HG02623 (cell line): ENCODE results near the gene BPNT1.
A peak's percentile ranks its signal among the peaks of the same experiment; 100 is the strongest.
"Not testable (repeated sequence)": the region's sequence is repeated elsewhere in the genome, so short reads cannot be mapped to it uniquely, and the experiment has no call there.

Experiments used
- ATAC-seq: cut with Tn5 transposase; IDR thresholded peaks from one replicate; pipeline ENCODE4 v1.9.1; 2021; ENCODE audit warnings: moderate library complexity; ENCODE audit not compliant: unreplicated experiment

The BPNT1 gene

GRCh38 chr1:220089650-220090556, at the start of gene BPNT1:
TSS of gene BPNT1 (minus strand) at chr1:220089788. CDS start at chr1:220079846, 9,942 bp downstream.
- peak; percentile 51 for ATAC-seq

GRCh38 chr1:220137019-220137786, 47.6 kb upstream of the BPNT1 start:
- ATAC-seq, result no peak

- ATAC-seq, result no peak
Measured at GRCh38 chr1:220135755-220136154, 46.2 kb upstream of the BPNT1 start.

GRCh38 chr1:220129479-220130210, 40.1 kb upstream of the BPNT1 start:
- no peak for ATAC-seq

GRCh38 chr1:220127076-220127475, 37.5 kb upstream of the BPNT1 start:
- no peak for ATAC-seq

GRCh38 chr1:220124542-220124941, 35.0 kb upstream of the BPNT1 start:
- no peak for ATAC-seq

GRCh38 chr1:220123889-220124288, 34.3 kb upstream of the BPNT1 start:
- no peak for ATAC-seq

GRCh38 chr1:220123066-220123465, 33.5 kb upstream of the BPNT1 start:
- ATAC-seq, result no peak

- no peak for ATAC-seq
Measured at GRCh38 chr1:220121791-220122530, 32.4 kb upstream of the BPNT1 start.

- no peak for ATAC-seq
Measured at GRCh38 chr1:220119043-220119512, 29.5 kb upstream of the BPNT1 start.

GRCh38 chr1:220113136-220113695, 23.6 kb upstream of the BPNT1 start:
- peak; percentile 50 for ATAC-seq

- not testable (repeated sequence) for ATAC-seq
Measured at GRCh38 chr1:220112600-220112999, 23.0 kb upstream of the BPNT1 start.

- ATAC-seq, result not testable (repeated sequence)
Measured at GRCh38 chr1:220110473-220110872, 20.9 kb upstream of the BPNT1 start.

GRCh38 chr1:220099826-220100225, 10.2 kb upstream of the BPNT1 start:
- ATAC-seq, result no peak

GRCh38 chr1:220094016-220094911, 4.7 kb upstream of the BPNT1 start, which contains the start of gene IARS2:
TSS of gene IARS2 (plus strand) at chr1:220094132. CDS start at chr1:220094217, 85 bp downstream.
- peak; percentile 57 for ATAC-seq

- peak; percentile 0 for ATAC-seq
Measured at GRCh38 chr1:220093361-220094015, 3.9 kb upstream of the BPNT1 start.

GRCh38 chr1:220092694-220093093, 3.1 kb upstream of the BPNT1 start:
- no peak for ATAC-seq

GRCh38 chr1:220086261-220086686, 3.3 kb downstream of the BPNT1 start:
- peak; percentile 46 for ATAC-seq
